CD14-positive monocyte (primary cell): ENCODE measurements around the gene BBS9. TPM values are rescaled to one million over a fixed set of nuclear protein-coding genes. Genes with fewer than 3 reads are reported as not detected.

Experiments used
- DNase-seq, 3 donors: peaks; one replicate each; pipeline ENCODE4 v3.0.0-alpha.2; 2011 to 2022
- H2AFZ ChIP-seq: 2 replicates; pipeline ENCODE4 v1.6.0; 2012; ENCODE audit warnings: mild to moderate bottlenecking, low read depth, low read length, inconsistent platforms; ENCODE audit not compliant: insufficient read depth, poor library complexity, severe bottlenecking
- H3K27ac ChIP-seq, 2 donors: 1 replicate in 1 of 2; 2 replicates in 1 of 2; pipeline ENCODE4 v1.5.1; 2012 to 2013; ENCODE audit warnings: low read length in 2 of 2, control low read depth in 1 of 2, inconsistent platforms in 1 of 2, low read depth in 1 of 2, mild to moderate bottlenecking in 1 of 2
- H3K27me3 ChIP-seq, 2 donors: one replicate each; pipeline versions ENCODE4 v1.6.0 to v1.6.1; 2011 to 2013; ENCODE audit warnings: low read length in 2 of 2; ENCODE audit not compliant: control insufficient read depth in 2 of 2, insufficient read depth in 2 of 2
- H3K36me3 ChIP-seq, 2 donors: replicated peaks in 1 of 2; 1 replicate in 1 of 2; 2 replicates in 1 of 2; pipeline versions ENCODE4 v1.5.1 to v1.6.1; 2012 to 2013; ENCODE audit warnings: low read length in 2 of 2, control low read depth in 1 of 2, inconsistent platforms in 1 of 2, mild to moderate bottlenecking in 1 of 2; ENCODE audit not compliant: insufficient read depth in 2 of 2, control insufficient read depth in 1 of 2
- H3K4me1 ChIP-seq, 2 donors: 1 replicate in 1 of 2; 2 replicates in 1 of 2; pipeline versions ENCODE4 v1.5.1 to v1.6.1; 2012 to 2013; ENCODE audit warnings: low read length in 2 of 2, control low read depth in 1 of 2, inconsistent platforms in 1 of 2, mild to moderate bottlenecking in 1 of 2, moderate library complexity in 1 of 2; ENCODE audit not compliant: insufficient read depth in 2 of 2, control insufficient read depth in 1 of 2
- H3K4me2 ChIP-seq: replicated peaks from 2 replicates; pipeline ENCODE3; 2012; ENCODE audit warnings: low read length, moderate library complexity, mild to moderate bottlenecking; ENCODE audit not compliant: poor library complexity, severe bottlenecking; ENCODE audit errors: extremely low read depth
- H3K4me3 ChIP-seq, 3 experiments: fragments of 200-600 bp in 1 of 3; sonication (generic) in 1 of 3; replicated peaks in 1 of 3; 1 replicate in 2 of 3; 2 replicates in 1 of 3; pipeline ENCODE4 v1.5.1; 2011 to 2013; ENCODE audit warnings: low read length in 3 of 3, mild to moderate bottlenecking in 3 of 3, control low read depth in 2 of 3, low read depth in 2 of 3, inconsistent platforms in 1 of 3, moderate library complexity in 1 of 3
- H3K79me2 ChIP-seq: 2 replicates; pipeline ENCODE4 v1.6.0; 2012; ENCODE audit warnings: mild to moderate bottlenecking, control low read depth, inconsistent platforms, low read length, moderate library complexity; ENCODE audit not compliant: insufficient read depth
- H3K9ac ChIP-seq: 2 replicates; pipeline ENCODE4 v1.6.0; 2017; ENCODE audit warnings: low read length, mild to moderate bottlenecking; ENCODE audit not compliant: insufficient read depth, poor library complexity, severe bottlenecking
- H3K9me3 ChIP-seq, 2 donors: replicated peaks in 1 of 2; 1 replicate in 1 of 2; 2 replicates in 1 of 2; pipeline versions ENCODE4 v1.5.1 to v1.6.1; 2012 to 2013; ENCODE audit warnings: low read length in 2 of 2, control low read depth in 1 of 2; ENCODE audit not compliant: control insufficient read depth in 1 of 2, insufficient read depth in 1 of 2
- H4K20me1 ChIP-seq: 2 replicates; pipeline ENCODE4 v1.6.0; 2012; ENCODE audit warnings: mild to moderate bottlenecking, low read length, control low read depth, moderate library complexity; ENCODE audit not compliant: insufficient read depth
- H3K27ac Mint-ChIP-seq, 7 donors: one replicate each; pipeline ENCODE4 v1.8.0; 2020; ENCODE audit warnings: mild to moderate bottlenecking in 7 of 7, mixed read lengths in 7 of 7, moderate library complexity in 6 of 7, inconsistent platforms in 2 of 7
- H3K27me3 Mint-ChIP-seq, 3 donors: one replicate each; pipeline ENCODE4 v1.8.0; 2021 to 2022; ENCODE audit warnings: low read depth in 3 of 3, mild to moderate bottlenecking in 3 of 3, mixed read lengths in 3 of 3, moderate library complexity in 3 of 3, inconsistent platforms in 1 of 3
- H3K36me3 Mint-ChIP-seq, 2 donors: one replicate each; pipeline ENCODE4 v1.8.0; 2020; ENCODE audit warnings: mixed read lengths in 2 of 2, inconsistent platforms in 1 of 2, mild to moderate bottlenecking in 1 of 2
- H3K4me1 Mint-ChIP-seq: one replicate; pipeline ENCODE4 v1.8.0; 2020; ENCODE audit warnings: mild to moderate bottlenecking, mixed read lengths
- H3K4me3 Mint-ChIP-seq, 2 donors: one replicate each; pipeline ENCODE4 v1.8.0; 2020; ENCODE audit warnings: mild to moderate bottlenecking in 2 of 2, mixed read lengths in 2 of 2, moderate library complexity in 1 of 2
- H3K9me3 Mint-ChIP-seq, 7 donors: one replicate each; pipeline ENCODE4 v1.8.0; 2020 to 2022; ENCODE audit warnings: mixed read lengths in 7 of 7, mild to moderate bottlenecking in 6 of 7, moderate library complexity in 6 of 7, inconsistent platforms in 2 of 7
- CTCF ChIP-seq: fragments of 200-600 bp; IDR thresholded peaks from one replicate; pipeline ENCODE4 v1.8.0; 2022; ENCODE audit warnings: antibody characterized with exemption, mild to moderate bottlenecking
- WGBS: methylation state at CpG from one replicate; pipeline ENCODE4 v1.1.5; 2013; ENCODE audit warnings: missing lambda C conversion rate; ENCODE audit not compliant: insufficient coverage; 5-methylcytosine and 5-hydroxymethylcytosine counted together
- intact Hi-C, 2 donors: fragments of 100-400 bp; cut with micrococcal nuclease; formaldehyde crosslinking; loops; one replicate each; pipeline versions ENCODE4 v1.15.0 to v1.15.1; 2023
- polyA plus RNA-seq, 3 donors: library from polyadenylated mRNA; depleted of rRNA in 1 of 3; unstranded in 2 of 3; stranded (reverse) in 1 of 3; fragments of 300-500 nt in 2 of 3; fragments of >200 nt in 1 of 3; fragmentation: Illumina TruSeq in 2 of 3; gene quantifications; 1 replicate in 2 of 3; 2 replicates in 1 of 3; pipeline ENCODE4 v1.2.3, GENCODE V29; 2012 to 2021

BBS9 gene
- polyA plus RNA-seq, 3 donors = 4.9 to 7.5 (median 6.8) TPM

- H3K9me3 ChIP-seq = peaks cover 0 to 3% of the 10 kb centered on the region in 2 donors
- no peak for TF ChIP-seq CTCF
Measured at GRCh38 chr7:33624215-33624614, 494.9 kb downstream of the BBS9 start.

DNA sequence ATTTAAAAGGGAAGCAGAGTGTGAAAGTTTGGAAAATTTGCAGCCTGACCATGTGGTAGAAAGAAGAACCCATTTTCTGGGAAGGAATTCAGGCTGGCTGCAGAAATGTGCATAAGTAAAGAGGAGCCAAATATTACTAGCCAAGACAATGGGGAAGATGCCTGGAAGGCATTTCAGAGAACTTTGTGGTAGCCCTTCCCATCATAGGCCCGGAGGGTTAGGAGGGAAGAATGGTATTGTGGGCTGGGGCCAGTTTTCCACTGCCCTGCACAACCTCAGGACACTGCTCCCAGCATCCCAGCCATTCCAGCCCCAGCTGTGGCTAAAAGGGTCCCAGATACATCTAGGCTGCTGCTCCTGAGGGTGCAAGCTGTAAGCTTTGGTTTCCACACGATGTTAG lies 497.5 kb downstream of the BBS9 start:
- intact Hi-C loops = no loop called here
- DNase-seq = no peak
- Mint-ChIP-seq H3K36me3 (no peaks in the 10 kb centered on the region), H3K27me3 (no peaks in the 10 kb centered on the region), H3K9me3 (peaks cover 0 to 17% (median 5%) of the 10 kb centered on the region in 7 donors), H3K4me3 (no peak overlapping the region), H3K27ac (no peak overlapping the region), H3K4me1 (no peaks in the 10 kb centered on the region)
- Histone ChIP-seq H4K20me1 (no peaks in the 10 kb centered on the region), H3K27me3 (no peaks in the 10 kb centered on the region), H3K4me1 (no peaks in the 10 kb centered on the region), H3K4me3 (no peak overlapping the region), H3K9me3 (peaks cover 0 to under 1% of the 10 kb centered on the region in 2 donors), H3K79me2 (no peaks in the 10 kb centered on the region), H3K4me2 (no peak overlapping the region), H2AFZ (no peak overlapping the region), H3K9ac (no peak overlapping the region), H3K27ac (no peak overlapping the region), H3K36me3 (no peaks in the 10 kb centered on the region)
- no peak for TF ChIP-seq CTCF
- WGBS = no CpG with 5 or more reads among the region's 2 CpGs

More at GRCh38 chr7:33624215-33624614, 494.9 kb downstream of the BBS9 start:
- Histone ChIP-seq H3K4me1 (no peaks in the 10 kb centered on the region), H2AFZ (no peak overlapping the region), H3K9ac (no peak overlapping the region), H3K27ac (no peak overlapping the region), H3K4me2 (no peak overlapping the region), H4K20me1 (no peaks in the 10 kb centered on the region), H3K79me2 (no peaks in the 10 kb centered on the region), H3K4me3 (no peak overlapping the region), H3K27me3 (no peaks in the 10 kb centered on the region), H3K36me3 (no peaks in the 10 kb centered on the region)
- no peaks in the 10 kb centered on the region for H3K36me3 Mint-ChIP-seq
- H3K4me3 Mint-ChIP-seq = no peak overlapping the region
- intact Hi-C loops = no loop called here
- no peak overlapping the region for H3K27ac Mint-ChIP-seq
- H3K27me3 Mint-ChIP-seq = no peaks in the 10 kb centered on the region
- no peak for DNase-seq
- peaks cover 3 to 20% (median 5%) of the 10 kb centered on the region in 7 donors for H3K9me3 Mint-ChIP-seq
- no peaks in the 10 kb centered on the region for H3K4me1 Mint-ChIP-seq
